HEK293 (cell line): ENCODE data around the gene CHCHD5.

Source experiments
- GFI1B ChIP-seq: fragments of 450-650 bp; formaldehyde crosslinking; IDR thresholded peaks from 2 replicates; pipeline ENCODE4 v1.5.1; 2016; ENCODE audit warnings: missing biosample characterization, missing genetic modification characterization
- GLI4 ChIP-seq: fragments of 450-650 bp; formaldehyde crosslinking; IDR thresholded peaks from 2 replicates; pipeline ENCODE4 v1.5.1; 2016; ENCODE audit warnings: missing biosample characterization, missing genetic modification characterization
- GLIS1 ChIP-seq: fragments of 450-650 bp; formaldehyde crosslinking; IDR thresholded peaks from 2 replicates; pipeline ENCODE4 v1.5.1; 2016; ENCODE audit warnings: missing biosample characterization, missing genetic modification characterization
- IKZF3 ChIP-seq: fragments of 450-650 bp; IDR thresholded peaks from 2 replicates; pipeline ENCODE4 v1.5.0; 2018; ENCODE audit warnings: missing biosample characterization, mild to moderate bottlenecking, missing genetic modification characterization, moderate library complexity
- KLF16 ChIP-seq: fragments of 450-650 bp; formaldehyde crosslinking; IDR thresholded peaks from 2 replicates; pipeline ENCODE4 v1.5.1; 2017; ENCODE audit warnings: missing biosample characterization, missing genetic modification characterization
- KLF8 ChIP-seq: fragments of 450-650 bp; formaldehyde crosslinking; IDR thresholded peaks from 2 replicates; pipeline ENCODE4 v1.5.1; 2016; ENCODE audit warnings: missing biosample characterization, missing genetic modification characterization
- MZF1 ChIP-seq: fragments of 450-650 bp; formaldehyde crosslinking; IDR thresholded peaks from 2 replicates; pipeline ENCODE4 v1.5.1; 2017; ENCODE audit warnings: missing biosample characterization, missing genetic modification characterization, borderline replicate concordance
- PRDM10 ChIP-seq: fragments of 450-650 bp; formaldehyde crosslinking; IDR thresholded peaks from 2 replicates; pipeline ENCODE4 v1.5.1; 2016; ENCODE audit warnings: missing biosample characterization, missing genetic modification characterization
- PRDM6 ChIP-seq: fragments of 450-650 bp; formaldehyde crosslinking; IDR thresholded peaks from 2 replicates; pipeline ENCODE4 v1.5.1; 2017; ENCODE audit warnings: missing biosample characterization, missing genetic modification characterization
- ZBTB7A ChIP-seq: fragments of 450-650 bp; formaldehyde crosslinking; IDR thresholded peaks from 2 replicates; pipeline ENCODE4 v1.5.1; 2016; ENCODE audit warnings: low read depth, missing biosample characterization, missing genetic modification characterization
- ZNF140 ChIP-seq: fragments of 450-650 bp; formaldehyde crosslinking; IDR thresholded peaks from 2 replicates; pipeline ENCODE4 v1.5.1; 2016; ENCODE audit warnings: missing biosample characterization, missing genetic modification characterization
- ZNF214 ChIP-seq: fragments of 450-650 bp; formaldehyde crosslinking; IDR thresholded peaks from 2 replicates; pipeline ENCODE4 v1.5.1; 2017; ENCODE audit warnings: missing biosample characterization, mild to moderate bottlenecking, missing genetic modification characterization, borderline replicate concordance
- ZNF37A ChIP-seq: fragments of 450-650 bp; IDR thresholded peaks from 2 replicates; pipeline ENCODE4 v1.5.1; 2018; ENCODE audit warnings: missing biosample characterization, missing genetic modification characterization
- ZNF404 ChIP-seq: fragments of 450-650 bp; formaldehyde crosslinking; IDR thresholded peaks from 2 replicates; pipeline ENCODE4 v1.5.1; 2017; ENCODE audit warnings: missing biosample characterization, missing genetic modification characterization
- ZNF426 ChIP-seq: fragments of 450-650 bp; formaldehyde crosslinking; IDR thresholded peaks from 2 replicates; pipeline ENCODE4 v1.5.1; 2017; ENCODE audit warnings: missing biosample characterization, missing genetic modification characterization, mild to moderate bottlenecking, inconsistent platforms, moderate library complexity
- ZNF473 ChIP-seq: fragments of 450-650 bp; formaldehyde crosslinking; IDR thresholded peaks from 2 replicates; pipeline ENCODE4 v1.5.1; 2017; ENCODE audit warnings: missing biosample characterization, missing genetic modification characterization
- ZNF555 ChIP-seq: fragments of 450-650 bp; formaldehyde crosslinking; conservative IDR thresholded peaks from 2 replicates; pipeline ENCODE4 v1.5.1; 2017; ENCODE audit warnings: missing biosample characterization, mild to moderate bottlenecking, missing genetic modification characterization, inconsistent platforms
- ZNF560 ChIP-seq: fragments of 450-650 bp; formaldehyde crosslinking; IDR thresholded peaks from 2 replicates; pipeline ENCODE4 v1.5.1; 2017; ENCODE audit warnings: missing biosample characterization, missing genetic modification characterization, borderline replicate concordance
- ZNF624 ChIP-seq: fragments of 450-650 bp; formaldehyde crosslinking; IDR thresholded peaks from 2 replicates; pipeline ENCODE4 v1.5.1; 2017; ENCODE audit warnings: missing biosample characterization, missing genetic modification characterization
- ZNF658 ChIP-seq: fragments of 450-650 bp; formaldehyde crosslinking; IDR thresholded peaks from 2 replicates; pipeline ENCODE4; 2016; ENCODE audit warnings: missing biosample characterization, missing genetic modification characterization
- ZSCAN16 ChIP-seq: fragments of 450-650 bp; formaldehyde crosslinking; IDR thresholded peaks from 2 replicates; pipeline ENCODE4 v1.5.1; 2016; ENCODE audit warnings: missing biosample characterization, missing genetic modification characterization
- ZXDB ChIP-seq: fragments of 450-650 bp; formaldehyde crosslinking; IDR thresholded peaks from 2 replicates; pipeline ENCODE4 v1.5.1; 2016; ENCODE audit warnings: missing biosample characterization, missing genetic modification characterization
- TF ChIP-seq, protein P1 (sequence below): fragments of 450-650 bp; formaldehyde crosslinking; optimal IDR thresholded peaks from 2 replicates; pipeline ENCODE3; 2016; ENCODE audit warnings: missing biosample characterization, mild to moderate bottlenecking, missing genetic modification characterization
- TF ChIP-seq, protein P2 (sequence below): sonication (generic); formaldehyde crosslinking; IDR thresholded peaks from 2 replicates; pipeline ENCODE4 v1.8.1; 2022; ENCODE audit warnings: mild to moderate bottlenecking, moderate library complexity, missing genetic modification reagents
- TF ChIP-seq, protein P3 (sequence below): fragments of 450-650 bp; IDR thresholded peaks from 2 replicates; pipeline ENCODE4 v1.5.1; 2018; ENCODE audit warnings: missing biosample characterization, mild to moderate bottlenecking, missing genetic modification characterization
- TF ChIP-seq, protein P4 (sequence below): fragments of 450-650 bp; formaldehyde crosslinking; IDR thresholded peaks from 2 replicates; pipeline ENCODE4 v1.5.1; 2016; ENCODE audit warnings: missing biosample characterization, missing genetic modification characterization

CHCHD5 gene

DNA sequence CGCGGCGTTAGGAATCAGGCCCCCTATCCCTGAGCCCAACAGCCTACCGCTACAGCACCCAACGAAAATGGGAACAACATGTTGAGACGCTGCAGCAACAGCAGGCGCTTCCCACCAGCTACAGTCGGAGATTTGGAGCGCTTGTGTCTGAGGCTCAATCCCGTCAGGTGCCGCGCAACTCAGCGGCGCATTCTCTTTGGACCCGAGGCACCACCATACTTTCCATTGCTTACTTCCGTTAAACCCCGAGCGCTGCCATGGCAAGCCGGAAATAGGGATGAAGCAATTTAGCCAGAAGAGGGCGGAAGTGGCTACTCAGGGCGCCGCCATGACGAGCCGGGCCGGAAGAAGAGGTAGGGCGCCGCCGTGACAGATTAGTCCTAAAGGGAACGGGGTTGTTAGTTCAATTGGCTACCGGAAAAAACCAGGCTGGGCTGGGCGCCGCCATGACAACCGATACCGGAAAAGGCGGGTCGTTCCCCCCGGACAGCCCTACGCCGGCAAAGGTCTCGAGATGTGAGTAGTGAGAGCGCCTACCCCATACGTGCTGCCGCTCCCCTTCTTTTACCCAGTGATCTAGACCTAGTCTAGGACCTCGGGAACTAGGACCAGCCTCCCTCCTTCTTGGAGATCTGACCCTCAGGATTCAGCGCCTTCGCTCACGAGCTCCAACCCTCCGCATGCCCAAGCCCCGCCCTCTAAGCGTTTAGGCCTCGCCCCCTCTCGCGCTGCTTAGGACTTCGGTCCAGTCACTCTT, at the start of gene CHCHD5 (continued):
- TF ChIP-seq, protein P1, sequence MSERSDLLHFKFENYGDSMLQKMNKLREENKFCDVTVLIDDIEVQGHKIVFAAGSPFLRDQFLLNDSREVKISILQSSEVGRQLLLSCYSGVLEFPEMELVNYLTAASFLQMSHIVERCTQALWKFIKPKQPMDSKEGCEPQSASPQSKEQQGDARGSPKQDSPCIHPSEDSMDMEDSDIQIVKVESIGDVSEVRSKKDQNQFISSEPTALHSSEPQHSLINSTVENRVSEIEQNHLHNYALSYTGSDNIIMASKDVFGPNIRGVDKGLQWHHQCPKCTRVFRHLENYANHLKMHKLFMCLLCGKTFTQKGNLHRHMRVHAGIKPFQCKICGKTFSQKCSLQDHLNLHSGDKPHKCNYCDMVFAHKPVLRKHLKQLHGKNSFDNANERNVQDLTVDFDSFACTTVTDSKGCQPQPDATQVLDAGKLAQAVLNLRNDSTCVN (tag by site-specific recombination): peak; percentile 68
- TF ChIP-seq PRDM6 (tag by site-specific recombination): no peak
- TF ChIP-seq ZNF426 (tag by site-specific recombination): no peak
- TF ChIP-seq, protein P2, sequence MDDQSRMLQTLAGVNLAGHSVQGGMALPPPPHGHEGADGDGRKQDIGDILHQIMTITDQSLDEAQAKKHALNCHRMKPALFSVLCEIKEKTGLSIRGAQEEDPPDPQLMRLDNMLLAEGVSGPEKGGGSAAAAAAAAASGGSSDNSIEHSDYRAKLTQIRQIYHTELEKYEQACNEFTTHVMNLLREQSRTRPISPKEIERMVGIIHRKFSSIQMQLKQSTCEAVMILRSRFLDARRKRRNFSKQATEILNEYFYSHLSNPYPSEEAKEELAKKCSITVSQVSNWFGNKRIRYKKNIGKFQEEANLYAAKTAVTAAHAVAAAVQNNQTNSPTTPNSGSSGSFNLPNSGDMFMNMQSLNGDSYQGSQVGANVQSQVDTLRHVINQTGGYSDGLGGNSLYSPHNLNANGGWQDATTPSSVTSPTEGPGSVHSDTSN (CRISPR knock-in tag): no peak
- TF ChIP-seq GLIS1 (tag by site-specific recombination): no peak
- no peak for TF ChIP-seq ZBTB7A (tag by site-specific recombination)
- no peak for TF ChIP-seq ZSCAN16
- TF ChIP-seq PRDM10: peak; percentile 73
- TF ChIP-seq ZNF214: no peak
- TF ChIP-seq, protein P3, sequence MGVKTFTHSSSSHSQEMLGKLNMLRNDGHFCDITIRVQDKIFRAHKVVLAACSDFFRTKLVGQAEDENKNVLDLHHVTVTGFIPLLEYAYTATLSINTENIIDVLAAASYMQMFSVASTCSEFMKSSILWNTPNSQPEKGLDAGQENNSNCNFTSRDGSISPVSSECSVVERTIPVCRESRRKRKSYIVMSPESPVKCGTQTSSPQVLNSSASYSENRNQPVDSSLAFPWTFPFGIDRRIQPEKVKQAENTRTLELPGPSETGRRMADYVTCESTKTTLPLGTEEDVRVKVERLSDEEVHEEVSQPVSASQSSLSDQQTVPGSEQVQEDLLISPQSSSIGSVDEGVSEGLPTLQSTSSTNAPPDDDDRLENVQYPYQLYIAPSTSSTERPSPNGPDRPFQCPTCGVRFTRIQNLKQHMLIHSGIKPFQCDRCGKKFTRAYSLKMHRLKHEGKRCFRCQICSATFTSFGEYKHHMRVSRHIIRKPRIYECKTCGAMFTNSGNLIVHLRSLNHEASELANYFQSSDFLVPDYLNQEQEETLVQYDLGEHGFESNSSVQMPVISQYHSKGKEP (tag by site-specific recombination): no peak; the same call in 1 of the 2 replicates
- TF ChIP-seq ZNF560: no peak
- TF ChIP-seq GFI1B (tag by site-specific recombination): no peak
- peak; percentile 33; the same call in 1 of the 2 replicates for TF ChIP-seq IKZF3 (tag by site-specific recombination)
- TF ChIP-seq ZNF624 (tag by site-specific recombination): no peak
- TF ChIP-seq ZNF37A (tag by site-specific recombination): no peak
- TF ChIP-seq MZF1 (tag by site-specific recombination): no peak
- TF ChIP-seq ZNF658 (tag by site-specific recombination): no peak
- no peak for TF ChIP-seq ZNF140 (tag by site-specific recombination)
- peak; percentile 71 for TF ChIP-seq ZXDB (tag by site-specific recombination)
- no peak for TF ChIP-seq GLI4
- TF ChIP-seq ZNF404 (tag by site-specific recombination): no peak
- TF ChIP-seq ZNF473 (tag by site-specific recombination): no peak
- TF ChIP-seq, protein P4, sequence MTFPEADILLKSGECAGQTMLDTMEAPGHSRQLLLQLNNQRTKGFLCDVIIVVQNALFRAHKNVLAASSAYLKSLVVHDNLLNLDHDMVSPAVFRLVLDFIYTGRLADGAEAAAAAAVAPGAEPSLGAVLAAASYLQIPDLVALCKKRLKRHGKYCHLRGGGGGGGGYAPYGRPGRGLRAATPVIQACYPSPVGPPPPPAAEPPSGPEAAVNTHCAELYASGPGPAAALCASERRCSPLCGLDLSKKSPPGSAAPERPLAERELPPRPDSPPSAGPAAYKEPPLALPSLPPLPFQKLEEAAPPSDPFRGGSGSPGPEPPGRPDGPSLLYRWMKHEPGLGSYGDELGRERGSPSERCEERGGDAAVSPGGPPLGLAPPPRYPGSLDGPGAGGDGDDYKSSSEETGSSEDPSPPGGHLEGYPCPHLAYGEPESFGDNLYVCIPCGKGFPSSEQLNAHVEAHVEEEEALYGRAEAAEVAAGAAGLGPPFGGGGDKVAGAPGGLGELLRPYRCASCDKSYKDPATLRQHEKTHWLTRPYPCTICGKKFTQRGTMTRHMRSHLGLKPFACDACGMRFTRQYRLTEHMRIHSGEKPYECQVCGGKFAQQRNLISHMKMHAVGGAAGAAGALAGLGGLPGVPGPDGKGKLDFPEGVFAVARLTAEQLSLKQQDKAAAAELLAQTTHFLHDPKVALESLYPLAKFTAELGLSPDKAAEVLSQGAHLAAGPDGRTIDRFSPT (tag by site-specific recombination): no peak; the same call in 1 of the 2 replicates
- no peak for TF ChIP-seq KLF16 (tag by site-specific recombination)
- TF ChIP-seq KLF8 (tag by site-specific recombination): peak; percentile 37; the same call in 1 of the 2 replicates
- no peak for TF ChIP-seq ZNF555
